Loucy (cell line): ENCODE measurements around the gene DLL3.
"Not testable (repeated sequence)": the region's sequence is repeated elsewhere in the genome, so short reads cannot be mapped to it uniquely, and the experiment has no call there.

ENCODE experiments used
- H2AFZ ChIP-seq: fragments of 200-600 bp; sonication (generic); 2 replicates; pipeline ENCODE4 v1.6.0; 2016; ENCODE audit warnings: antibody characterized with exemption, mild to moderate bottlenecking, low read length, moderate library complexity
- H3F3A ChIP-seq: fragments of 200-600 bp; 2 replicates; pipeline ENCODE4 v1.6.0; 2016; ENCODE audit warnings: antibody characterized with exemption, low read depth, mild to moderate bottlenecking
- H3K27me3 ChIP-seq: fragments of 200-600 bp; sonication (generic); 2 replicates; pipeline ENCODE4 v1.6.1; 2014; ENCODE audit warnings: low read length, mild to moderate bottlenecking; ENCODE audit not compliant: insufficient read depth, poor library complexity, severe bottlenecking
- H3K36me3 ChIP-seq: fragments of 200-600 bp; sonication (generic); 2 replicates; pipeline ENCODE4 v1.6.1; 2016; ENCODE audit warnings: low read length; ENCODE audit not compliant: insufficient read depth
- H3K4me1 ChIP-seq: fragments of 200-600 bp; sonication (generic); 2 replicates; pipeline ENCODE4 v1.5.1; 2014; ENCODE audit warnings: low read length, mild to moderate bottlenecking; ENCODE audit not compliant: insufficient read depth, poor library complexity, severe bottlenecking
- H3K4me2 ChIP-seq: fragments of 200-600 bp; sonication (generic); 2 replicates; pipeline ENCODE4 v1.6.0; 2014; ENCODE audit warnings: antibody characterized with exemption, low read length, low read depth, mild to moderate bottlenecking; ENCODE audit not compliant: poor library complexity, severe bottlenecking
- H3K4me3 ChIP-seq: fragments of 200-600 bp; sonication (generic); 2 replicates; pipeline ENCODE4 v1.5.1; 2014; ENCODE audit warnings: low read length, mild to moderate bottlenecking, mixed read lengths; ENCODE audit not compliant: poor library complexity, severe bottlenecking
- H3K79me2 ChIP-seq: fragments of 200-600 bp; sonication (generic); 2 replicates; pipeline ENCODE4 v1.6.1; 2014; ENCODE audit warnings: low read length; ENCODE audit not compliant: insufficient read depth
- H3K9ac ChIP-seq: fragments of 200-600 bp; sonication (generic); 2 replicates; pipeline ENCODE4 v1.6.0; 2014; ENCODE audit warnings: mild to moderate bottlenecking, low read depth, low read length, moderate library complexity; ENCODE audit not compliant: poor library complexity, severe bottlenecking
- H3K9me2 ChIP-seq: fragments of 200-600 bp; sonication (generic); replicated peaks from 2 replicates; pipeline ENCODE4 v1.6.1; 2016; ENCODE audit warnings: low read depth, low read length, mixed read lengths
- H3K9me3 ChIP-seq: fragments of 200-600 bp; sonication (generic); 2 replicates; pipeline ENCODE4 v1.6.1; 2014; ENCODE audit warnings: mild to moderate bottlenecking, antibody characterized with exemption, low read length, low read depth; ENCODE audit not compliant: insufficient read depth
- H4K20me1 ChIP-seq: fragments of 200-600 bp; sonication (generic); 2 replicates; pipeline ENCODE4 v1.6.0; 2014; ENCODE audit warnings: antibody characterized with exemption, low read length, mild to moderate bottlenecking; ENCODE audit not compliant: insufficient read depth, poor library complexity, severe bottlenecking
- CTCF ChIP-seq: fragments of 200-600 bp; sonication (generic); conservative IDR thresholded peaks from 2 replicates; pipeline ENCODE4 v1.5.1; 2014; ENCODE audit warnings: mild to moderate bottlenecking, antibody characterized with exemption, low read length
- EZH2phosphoT487 ChIP-seq: fragments of 200-600 bp; IDR thresholded peaks from 2 replicates; pipeline ENCODE4 v1.6.1; 2018; ENCODE audit warnings: antibody characterized with exemption, mild to moderate bottlenecking, moderate library complexity, borderline replicate concordance

DLL3 gene

DNA sequence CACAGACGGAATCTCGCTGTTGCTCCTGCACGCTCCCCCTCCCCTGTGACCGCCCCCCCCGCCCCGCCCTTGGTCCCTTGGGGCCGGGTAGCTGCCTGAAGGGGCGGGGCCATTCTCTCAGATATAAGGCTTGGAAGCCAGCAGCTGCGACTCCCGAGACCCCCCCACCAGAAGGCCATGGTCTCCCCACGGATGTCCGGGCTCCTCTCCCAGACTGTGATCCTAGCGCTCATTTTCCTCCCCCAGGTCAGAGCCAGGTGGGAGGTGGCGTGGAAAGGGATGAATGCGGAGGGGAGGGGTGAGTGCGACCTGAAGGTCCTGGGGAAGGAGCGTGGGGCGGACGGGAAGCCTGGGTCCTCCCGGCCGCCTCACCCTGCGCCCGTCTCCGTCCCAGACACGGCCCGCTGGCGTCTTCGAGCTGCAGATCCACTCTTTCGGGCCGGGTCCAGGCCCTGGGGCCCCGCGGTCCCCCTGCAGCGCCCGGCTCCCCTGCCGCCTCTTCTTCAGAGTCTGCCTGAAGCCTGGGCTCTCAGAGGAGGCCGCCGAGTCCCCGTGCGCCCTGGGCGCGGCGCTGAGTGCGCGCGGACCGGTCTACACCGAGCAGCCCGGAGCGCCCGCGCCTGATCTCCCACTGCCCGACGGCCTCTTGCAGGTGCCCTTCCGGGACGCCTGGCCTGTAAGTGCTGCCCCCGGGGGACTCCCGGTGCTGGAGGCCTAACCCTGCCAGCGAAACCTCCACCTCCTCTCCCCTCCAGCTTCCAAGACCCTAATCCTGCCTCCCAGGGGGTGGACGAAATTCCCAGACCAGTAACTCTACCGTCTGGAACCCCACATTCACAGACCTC is at the start of gene DLL3:
Gene DLL3 (plus strand): TSS at position 150 of the 845 bp plus-strand sequence. CDS start 28 bp downstream, at position 178.
- peak within 1 kb of the TSS; percentile 93 for H2AFZ ChIP-seq
- no peaks in the 10 kb centered on the region for H3K79me2 ChIP-seq
- peak within 1 kb of the TSS; percentile 75 for H3K4me3 ChIP-seq
- peaks cover 7% of the 10 kb centered on the region for H3K4me1 ChIP-seq
- H3K9me2 ChIP-seq: no peaks in the 10 kb centered on the region
- H3K4me2 ChIP-seq: peak within 1 kb of the TSS; percentile 86
- no peak for TF ChIP-seq CTCF
- no peak for TF ChIP-seq EZH2phosphoT487
- no peaks in the 10 kb centered on the region for H4K20me1 ChIP-seq
- H3K9ac ChIP-seq: peak within 1 kb of the TSS; percentile 77
- no peaks in the 10 kb centered on the region for H3K36me3 ChIP-seq
- no peaks in the 10 kb centered on the region for H3F3A ChIP-seq
- no peaks in the 10 kb centered on the region for H3K27me3 ChIP-seq
- H3K9me3 ChIP-seq: no peaks in the 10 kb centered on the region

DNA sequence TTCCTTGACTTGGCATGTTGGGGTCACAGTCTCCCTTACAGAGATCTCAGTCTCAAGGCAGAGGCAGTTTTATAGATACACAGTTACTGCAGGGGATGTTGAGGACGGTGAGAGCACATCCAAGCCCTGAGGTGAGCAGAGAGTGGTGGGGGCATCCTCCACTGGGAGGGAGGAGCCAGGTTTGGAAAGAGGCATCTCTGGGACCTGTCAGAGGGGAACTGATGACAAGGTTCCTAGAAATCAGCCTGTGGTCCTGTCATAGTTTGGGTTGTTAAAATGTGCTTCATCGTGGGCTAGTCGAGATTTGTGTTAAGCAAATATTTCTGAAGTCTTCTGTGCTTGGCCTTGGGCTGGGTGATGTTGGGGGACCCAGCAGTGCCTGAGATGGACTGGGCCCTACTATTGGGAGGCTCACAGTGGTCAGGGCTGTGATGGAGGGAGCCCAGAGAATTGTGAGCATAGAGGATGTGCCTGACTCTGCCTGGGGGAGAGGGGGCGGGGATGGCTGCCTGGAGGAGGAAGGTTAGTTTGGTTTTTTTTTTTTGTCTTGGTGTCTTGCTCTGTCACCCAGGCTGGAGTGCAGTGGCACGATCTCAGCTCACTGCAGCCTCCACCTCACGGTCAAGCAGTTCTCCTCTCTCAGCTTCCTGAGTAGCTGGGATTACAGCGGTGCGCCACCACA is 49.5 kb upstream of the DLL3 start:
- Histone ChIP-seq H3K4me3 (peak overlapping the region; percentile 83), H3K9ac (peak overlapping the region; percentile 56), H3K79me2 (peaks cover 92% of the 10 kb centered on the region), H2AFZ (no peak overlapping the region), H3K9me2 (no peaks in the 10 kb centered on the region), H4K20me1 (peaks cover 55% of the 10 kb centered on the region), H3K36me3 (peaks cover 16% of the 10 kb centered on the region; the same call in 1 of the 2 replicates), H3K4me2 (peak overlapping the region; percentile 98), H3K27me3 (no peaks in the 10 kb centered on the region), H3K9me3 (no peaks in the 10 kb centered on the region), H3F3A (no peaks in the 10 kb centered on the region), H3K4me1 (peaks cover 38% of the 10 kb centered on the region)
- no peak for TF ChIP-seq CTCF
- no peak for TF ChIP-seq EZH2phosphoT487

- H3K9ac ChIP-seq, H3K4me3 ChIP-seq, H3F3A ChIP-seq, H3K9me3 ChIP-seq, H3K27me3 ChIP-seq, H3K9me2 ChIP-seq, H2AFZ ChIP-seq: not testable (repeated sequence)
- H3K79me2 ChIP-seq: peaks cover 84% of the 10 kb centered on the region
- H3K4me1 ChIP-seq: peaks cover 32% of the 10 kb centered on the region
- H4K20me1 ChIP-seq: peaks cover 52% of the 10 kb centered on the region
- H3K4me2 ChIP-seq: peak overlapping the region; percentile 98
- H3K36me3 ChIP-seq: peaks cover 22% of the 10 kb centered on the region; the same call in 1 of the 2 replicates
Observed at GRCh38 chr19:39451257-39451656, 47.5 kb upstream of the DLL3 start.
